ENCODE measurements around the gene MARK4.
"Not testable (repeated sequence)": the region's sequence is repeated elsewhere in the genome, so short reads cannot be mapped to it uniquely, and the experiment has no call there.

The MARK4 gene

GRCh38 chr19:45243144-45243732, 7.8 kb upstream of the MARK4 start:
- DNase-seq (ENCODE audit: low read depth), result no peak

GRCh38 chr19:45244133-45244794, 6.8 kb upstream of the MARK4 start:
- no peak for DNase-seq (ENCODE audit: low read depth)

GRCh38 chr19:45245334-45245787, 5.7 kb upstream of the MARK4 start, which contains the start of gene EXOC3L2:
Gene EXOC3L2 (minus strand): TSS chr19:45245407. CDS start chr19:45239045, 6,362 bp downstream.
- DNase-seq (ENCODE audit: low read depth), result no peak

- DNase-seq (ENCODE audit: low read depth), result no peak
Observed at GRCh38 chr19:45245826-45246225, 5.2 kb upstream of the MARK4 start.

- no peak for DNase-seq (ENCODE audit: low read depth)
Observed at GRCh38 chr19:45247136-45247535, 3.9 kb upstream of the MARK4 start.

- DNase-seq (ENCODE audit: low read depth), result no peak
Observed at GRCh38 chr19:45249261-45250033, 1.6 kb upstream of the MARK4 start.

- DNase-seq (ENCODE audit: low read depth), result no peak
Observed at GRCh38 chr19:45250216-45250831, 747 bp upstream of the MARK4 start.

GRCh38 chr19:45251452-45252354, 632 bp downstream of the MARK4 start:
- DNase-seq (ENCODE audit: low read depth), result peak; percentile 10

GRCh38 chr19:45253396-45254027, 2.4 kb downstream of the MARK4 start:
- DNase-seq (ENCODE audit: low read depth), result no peak

- no peak for DNase-seq (ENCODE audit: low read depth)
Observed at GRCh38 chr19:45254044-45254531, 3.0 kb downstream of the MARK4 start.

- DNase-seq (ENCODE audit: low read depth), result no peak
Observed at GRCh38 chr19:45255611-45256157, 4.6 kb downstream of the MARK4 start.

- no peak for DNase-seq (ENCODE audit: low read depth)
Observed at GRCh38 chr19:45256836-45257235, 5.8 kb downstream of the MARK4 start.

- DNase-seq (ENCODE audit: low read depth), result no peak
Observed at GRCh38 chr19:45258862-45259261, 7.8 kb downstream of the MARK4 start.

GRCh38 chr19:45262570-45262969, 11.5 kb downstream of the MARK4 start:
- DNase-seq (ENCODE audit: low read depth), result no peak

- DNase-seq (ENCODE audit: low read depth), result no peak
Observed at GRCh38 chr19:45263013-45263412, 11.9 kb downstream of the MARK4 start.

GRCh38 chr19:45264781-45265317, 13.8 kb downstream of the MARK4 start:
- no peak for DNase-seq (ENCODE audit: low read depth)

- no peak for DNase-seq (ENCODE audit: low read depth)
Observed at GRCh38 chr19:45265375-45265774, 14.3 kb downstream of the MARK4 start.

GRCh38 chr19:45267296-45267695, 16.2 kb downstream of the MARK4 start:
- DNase-seq (ENCODE audit: low read depth), result no peak

GRCh38 chr19:45269939-45270338, 18.9 kb downstream of the MARK4 start:
- DNase-seq (ENCODE audit: low read depth), result not testable (repeated sequence)

- no peak for DNase-seq (ENCODE audit: low read depth)
Observed at GRCh38 chr19:45271098-45271734, 20.1 kb downstream of the MARK4 start.

All from activated T-cell treated with anti-CD3 and anti-CD28 coated beads for 48 hours (primary cell).